ENCODE measurements around the gene KRT222.

The KRT222 gene

GRCh38 chr17:40612599-40613244 is 52.3 kb downstream of the KRT222 start:
- TF ChIP-seq ZNF384 (IDR thresholded peaks at IDR 0.05): 0 out of 2 replicates have a peak, but pooled peaks have one; percentile 22
- TF ChIP-seq FOXA1 (IDR thresholded peaks at IDR 0.05): no peak
- no peak for DNase-seq (ENCODE audit: extremely low spot score)
- POLR2A ChIA-PET: no interaction called here
- CTCF ChIA-PET: no interaction called here

- DNase-seq (ENCODE audit: extremely low spot score): no peak
- CTCF ChIA-PET: interaction anchor here (0.8 kb wide), 1 partner anchor 938 kb away, joined by 3 read pairs; no protein-coding TSS in a partner anchor
- POLR2A ChIA-PET: no interaction called here
- TF ChIP-seq ARNT (IDR thresholded peaks at IDR 0.05) (no peak), ZNF384 (IDR thresholded peaks at IDR 0.05) (no peak), BHLHE40 (IDR thresholded peaks at IDR 0.05; ENCODE audit: borderline replicate concordance) (no peak), SP1 (IDR thresholded peaks at IDR 0.05) (no peak), HDGF (IDR thresholded peaks at IDR 0.05; ENCODE audit: borderline replicate concordance) (no peak), NFRKB (IDR thresholded peaks at IDR 0.05) (no peak), SUZ12 (IDR thresholded peaks at IDR 0.05) (no peak), FOXA1 (IDR thresholded peaks at IDR 0.05) (no peak), ELF4 (IDR thresholded peaks at IDR 0.05) (no peak), PKNOX1 (IDR thresholded peaks at IDR 0.05) (no peak), FOXK2 (IDR thresholded peaks at IDR 0.05) (no peak), TARDBP (IDR thresholded peaks at IDR 0.05) (no peak), CTBP1 (IDR thresholded peaks at IDR 0.05; ENCODE audit: borderline replicate concordance) (no peak), LEF1 (IDR thresholded peaks at IDR 0.05; ENCODE audit: borderline replicate concordance) (no peak), FOXM1 (IDR thresholded peaks at IDR 0.05; ENCODE audit: borderline replicate concordance) (no peak), L3MBTL2 (conservative IDR thresholded peaks at IDR 0.05) (no peak)
Measured at GRCh38 chr17:40611840-40612474, 53.0 kb downstream of the KRT222 start.

DNA sequence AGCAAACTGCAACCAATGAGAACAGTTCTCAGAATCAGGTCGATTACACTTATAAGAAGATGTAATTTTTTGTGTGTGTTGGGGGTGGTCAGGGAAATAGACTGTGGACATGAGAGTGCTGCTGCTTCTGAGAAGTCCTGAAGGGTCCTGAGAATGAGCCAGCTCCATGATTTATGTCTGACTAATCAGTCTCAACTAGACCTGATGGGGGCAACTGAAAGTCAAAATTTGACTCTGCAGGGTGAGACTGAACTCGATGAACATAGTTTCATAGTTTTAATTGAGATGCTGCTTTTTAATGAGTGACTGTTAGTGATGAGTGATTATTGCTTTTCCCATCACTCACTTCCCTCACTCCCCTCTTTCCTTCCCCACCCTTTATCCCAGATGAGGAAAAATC is 54.6 kb downstream of the KRT222 start:
- DNase-seq (ENCODE audit: extremely low spot score): no peak
- ChIA-PET CTCF (no interaction called here), POLR2A (no interaction called here)
- TF ChIP-seq NFRKB (IDR thresholded peaks at IDR 0.05) (no peak), HDGF (IDR thresholded peaks at IDR 0.05; ENCODE audit: borderline replicate concordance) (no peak), FOXA1 (IDR thresholded peaks at IDR 0.05) (no peak), LEF1 (IDR thresholded peaks at IDR 0.05; ENCODE audit: borderline replicate concordance) (no peak), ARNT (IDR thresholded peaks at IDR 0.05) (no peak), FOXK2 (IDR thresholded peaks at IDR 0.05) (no peak)

GRCh38 chr17:40608061-40608581 is 56.9 kb downstream of the KRT222 start:
- TF ChIP-seq NFRKB (IDR thresholded peaks at IDR 0.05) (no peak), HDGF (IDR thresholded peaks at IDR 0.05; ENCODE audit: borderline replicate concordance) (no peak), FOXK2 (IDR thresholded peaks at IDR 0.05) (no peak)
- DNase-seq (ENCODE audit: extremely low spot score): no peak
- POLR2A ChIA-PET: no interaction called here
- CTCF ChIA-PET: no interaction called here

DNA sequence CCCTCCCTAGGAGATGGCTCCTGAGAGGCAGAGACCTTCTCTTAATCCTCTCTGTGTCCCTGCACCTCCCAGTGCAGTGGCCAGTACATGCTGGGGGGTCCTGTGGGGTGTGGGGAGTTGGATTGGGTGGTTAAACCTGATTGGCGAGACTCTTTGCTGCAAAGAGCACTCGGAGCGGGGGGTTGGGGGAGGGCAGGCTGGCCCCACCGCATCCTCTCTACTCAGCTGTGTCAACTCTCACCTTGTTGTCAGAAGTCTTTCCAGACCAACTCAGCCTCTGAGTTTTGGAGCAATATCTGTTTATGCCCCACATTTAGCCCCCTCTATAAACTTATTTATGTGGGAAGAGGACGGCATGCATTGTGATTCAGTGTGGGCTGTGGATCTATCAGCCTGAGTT is 57.3 kb downstream of the KRT222 start:
- no peak for DNase-seq (ENCODE audit: extremely low spot score)
- ChIA-PET POLR2A (no interaction called here), CTCF (no interaction called here)
- no peak for TF ChIP-seq BHLHE40 (IDR thresholded peaks at IDR 0.05; ENCODE audit: borderline replicate concordance)
- no peak for TF ChIP-seq TARDBP (IDR thresholded peaks at IDR 0.05)
- TF ChIP-seq FOXK2 (IDR thresholded peaks at IDR 0.05): no peak
- no peak for TF ChIP-seq ELF4 (IDR thresholded peaks at IDR 0.05)
- TF ChIP-seq NFRKB (IDR thresholded peaks at IDR 0.05): no peak
- no peak for TF ChIP-seq SP1 (IDR thresholded peaks at IDR 0.05)
- no peak for TF ChIP-seq ARNT (IDR thresholded peaks at IDR 0.05)
- TF ChIP-seq SUZ12 (IDR thresholded peaks at IDR 0.05): no peak
- no peak for TF ChIP-seq PKNOX1 (IDR thresholded peaks at IDR 0.05)
- no peak for TF ChIP-seq FOXM1 (IDR thresholded peaks at IDR 0.05; ENCODE audit: borderline replicate concordance)

GRCh38 chr17:40606548-40607353 is 58.2 kb downstream of the KRT222 start:
- no peak for TF ChIP-seq NFRKB (IDR thresholded peaks at IDR 0.05)
- TF ChIP-seq SP1 (IDR thresholded peaks at IDR 0.05): no peak
- TF ChIP-seq BHLHE40 (IDR thresholded peaks at IDR 0.05; ENCODE audit: borderline replicate concordance): no peak
- no peak for TF ChIP-seq LEF1 (IDR thresholded peaks at IDR 0.05; ENCODE audit: borderline replicate concordance)
- no peak for TF ChIP-seq CTBP1 (IDR thresholded peaks at IDR 0.05; ENCODE audit: borderline replicate concordance)
- no peak for TF ChIP-seq FOXA1 (IDR thresholded peaks at IDR 0.05)
- TF ChIP-seq SUZ12 (IDR thresholded peaks at IDR 0.05): no peak
- ChIA-PET POLR2A (no interaction called here), CTCF (no interaction called here)
- no peak for DNase-seq (ENCODE audit: extremely low spot score)

GRCh38 chr17:40605306-40605705 is 59.7 kb downstream of the KRT222 start:
- POLR2A ChIA-PET: no interaction called here
- CTCF ChIA-PET: no interaction called here
- no peak for DNase-seq (ENCODE audit: extremely low spot score)
- TF ChIP-seq TARDBP (IDR thresholded peaks at IDR 0.05) (no peak), FOXM1 (IDR thresholded peaks at IDR 0.05; ENCODE audit: borderline replicate concordance) (no peak), ELF4 (IDR thresholded peaks at IDR 0.05) (no peak), LEF1 (IDR thresholded peaks at IDR 0.05; ENCODE audit: borderline replicate concordance) (no peak), PKNOX1 (IDR thresholded peaks at IDR 0.05) (no peak), CTBP1 (IDR thresholded peaks at IDR 0.05; ENCODE audit: borderline replicate concordance) (no peak), SP1 (IDR thresholded peaks at IDR 0.05) (no peak)
